Measurements from ENCODE around the gene FLT3.

The FLT3 gene

DNA sequence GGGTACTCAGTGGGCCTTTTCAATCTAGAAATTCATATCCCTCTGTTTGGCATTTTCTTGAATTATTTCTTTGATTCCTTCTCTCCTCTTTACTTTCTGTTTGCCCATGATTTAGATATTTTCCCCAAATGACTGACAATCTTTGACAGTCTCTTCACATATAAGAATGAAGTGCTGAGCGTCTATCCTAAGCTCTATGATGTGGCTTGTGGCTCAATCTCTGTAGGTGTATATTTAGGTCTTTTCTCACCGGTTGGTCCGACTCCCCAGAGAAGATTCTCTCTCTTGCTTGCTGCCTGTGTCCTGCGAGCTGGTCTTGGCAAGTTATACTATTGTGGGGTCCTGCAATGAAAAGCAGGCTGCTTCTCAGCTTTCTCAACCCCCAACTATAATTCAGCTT is 29.0 kb downstream of the FLT3 start (continued):
- TF ChIP-seq ZNF324 (tag by site-specific recombination; IDR thresholded peaks at IDR 0.05) = no peak

DNA sequence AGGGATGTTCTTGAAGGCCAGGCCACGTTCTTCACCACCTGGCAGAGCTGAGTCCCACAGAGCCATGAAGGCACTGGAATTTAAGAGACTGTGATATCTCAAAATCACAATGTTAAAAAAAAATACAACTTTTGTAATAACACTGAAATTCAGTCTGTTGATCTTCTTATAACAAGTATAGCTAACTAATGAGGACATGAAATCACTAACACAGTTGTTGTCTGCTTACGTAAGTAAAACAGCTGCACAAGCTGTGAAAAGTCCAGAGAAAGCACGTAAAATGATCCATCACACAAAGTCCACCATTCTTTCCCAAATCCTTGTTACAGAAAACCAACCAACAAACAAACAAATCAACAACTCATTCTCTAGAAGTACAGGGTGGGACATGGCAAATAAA is 32.9 kb downstream of the FLT3 start:
- Histone ChIP-seq H3K9me3 (ENCODE audit: control insufficient read depth, insufficient read depth, low read depth, low read length) (no peaks in the 10 kb centered on the region), H3K27ac (ENCODE audit: extremely low read depth, low read depth, low read length) (no peak overlapping the region), H3K36me3 (ENCODE audit: control insufficient read depth in 2 of 2, insufficient read depth in 1 of 2, low read length in 2 of 2) (no peaks in the 10 kb centered on the region), H3K4me1 (ENCODE audit: control insufficient read depth, insufficient read depth, low read length) (no peaks in the 10 kb centered on the region), H3K4me3 (ENCODE audit: low read depth, low read length) (no peak overlapping the region)
- POLR2A ChIA-PET = no interaction called here
- CTCF ChIA-PET = interaction anchor here (0.6 kb wide), 1 partner anchor 144 kb away, joined by 4 read pairs; no protein-coding TSS in a partner anchor
- no peak for TF ChIP-seq ZNF623 (tag by site-specific recombination; IDR thresholded peaks at IDR 0.05)
- TF ChIP-seq MZF1 (tag by site-specific recombination; IDR thresholded peaks at IDR 0.05; ENCODE audit: borderline replicate concordance) = no peak
- TF ChIP-seq, protein P1, sequence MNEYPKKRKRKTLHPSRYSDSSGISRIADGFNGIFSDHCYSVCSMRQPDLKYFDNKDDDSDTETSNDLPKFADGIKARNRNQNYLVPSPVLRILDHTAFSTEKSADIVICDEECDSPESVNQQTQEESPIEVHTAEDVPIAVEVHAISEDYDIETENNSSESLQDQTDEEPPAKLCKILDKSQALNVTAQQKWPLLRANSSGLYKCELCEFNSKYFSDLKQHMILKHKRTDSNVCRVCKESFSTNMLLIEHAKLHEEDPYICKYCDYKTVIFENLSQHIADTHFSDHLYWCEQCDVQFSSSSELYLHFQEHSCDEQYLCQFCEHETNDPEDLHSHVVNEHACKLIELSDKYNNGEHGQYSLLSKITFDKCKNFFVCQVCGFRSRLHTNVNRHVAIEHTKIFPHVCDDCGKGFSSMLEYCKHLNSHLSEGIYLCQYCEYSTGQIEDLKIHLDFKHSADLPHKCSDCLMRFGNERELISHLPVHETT (tag by site-specific recombination; IDR thresholded peaks at IDR 0.05) = no peak
- no peak for TF ChIP-seq SP7 (tag by site-specific recombination; IDR thresholded peaks at IDR 0.05)
- TF ChIP-seq ZNF239 (tag by site-specific recombination; IDR thresholded peaks at IDR 0.05) = no peak
- no peak for TF ChIP-seq SP3 (tag by site-specific recombination; IDR thresholded peaks at IDR 0.05)
- TF ChIP-seq ZNF629 (tag by site-specific recombination; IDR thresholded peaks at IDR 0.05) = no peak
- TF ChIP-seq, protein P2, sequence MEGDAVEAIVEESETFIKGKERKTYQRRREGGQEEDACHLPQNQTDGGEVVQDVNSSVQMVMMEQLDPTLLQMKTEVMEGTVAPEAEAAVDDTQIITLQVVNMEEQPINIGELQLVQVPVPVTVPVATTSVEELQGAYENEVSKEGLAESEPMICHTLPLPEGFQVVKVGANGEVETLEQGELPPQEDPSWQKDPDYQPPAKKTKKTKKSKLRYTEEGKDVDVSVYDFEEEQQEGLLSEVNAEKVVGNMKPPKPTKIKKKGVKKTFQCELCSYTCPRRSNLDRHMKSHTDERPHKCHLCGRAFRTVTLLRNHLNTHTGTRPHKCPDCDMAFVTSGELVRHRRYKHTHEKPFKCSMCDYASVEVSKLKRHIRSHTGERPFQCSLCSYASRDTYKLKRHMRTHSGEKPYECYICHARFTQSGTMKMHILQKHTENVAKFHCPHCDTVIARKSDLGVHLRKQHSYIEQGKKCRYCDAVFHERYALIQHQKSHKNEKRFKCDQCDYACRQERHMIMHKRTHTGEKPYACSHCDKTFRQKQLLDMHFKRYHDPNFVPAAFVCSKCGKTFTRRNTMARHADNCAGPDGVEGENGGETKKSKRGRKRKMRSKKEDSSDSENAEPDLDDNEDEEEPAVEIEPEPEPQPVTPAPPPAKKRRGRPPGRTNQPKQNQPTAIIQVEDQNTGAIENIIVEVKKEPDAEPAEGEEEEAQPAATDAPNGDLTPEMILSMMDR (tag by site-specific recombination; IDR thresholded peaks at IDR 0.05) = no peak
- TF ChIP-seq, protein P3, sequence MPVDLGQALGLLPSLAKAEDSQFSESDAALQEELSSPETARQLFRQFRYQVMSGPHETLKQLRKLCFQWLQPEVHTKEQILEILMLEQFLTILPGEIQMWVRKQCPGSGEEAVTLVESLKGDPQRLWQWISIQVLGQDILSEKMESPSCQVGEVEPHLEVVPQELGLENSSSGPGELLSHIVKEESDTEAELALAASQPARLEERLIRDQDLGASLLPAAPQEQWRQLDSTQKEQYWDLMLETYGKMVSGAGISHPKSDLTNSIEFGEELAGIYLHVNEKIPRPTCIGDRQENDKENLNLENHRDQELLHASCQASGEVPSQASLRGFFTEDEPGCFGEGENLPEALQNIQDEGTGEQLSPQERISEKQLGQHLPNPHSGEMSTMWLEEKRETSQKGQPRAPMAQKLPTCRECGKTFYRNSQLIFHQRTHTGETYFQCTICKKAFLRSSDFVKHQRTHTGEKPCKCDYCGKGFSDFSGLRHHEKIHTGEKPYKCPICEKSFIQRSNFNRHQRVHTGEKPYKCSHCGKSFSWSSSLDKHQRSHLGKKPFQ (tag by site-specific recombination; IDR thresholded peaks at IDR 0.05) = no peak
- TF ChIP-seq ZSCAN30 (tag by site-specific recombination; IDR thresholded peaks at IDR 0.05) = no peak
- TF ChIP-seq, protein P4, sequence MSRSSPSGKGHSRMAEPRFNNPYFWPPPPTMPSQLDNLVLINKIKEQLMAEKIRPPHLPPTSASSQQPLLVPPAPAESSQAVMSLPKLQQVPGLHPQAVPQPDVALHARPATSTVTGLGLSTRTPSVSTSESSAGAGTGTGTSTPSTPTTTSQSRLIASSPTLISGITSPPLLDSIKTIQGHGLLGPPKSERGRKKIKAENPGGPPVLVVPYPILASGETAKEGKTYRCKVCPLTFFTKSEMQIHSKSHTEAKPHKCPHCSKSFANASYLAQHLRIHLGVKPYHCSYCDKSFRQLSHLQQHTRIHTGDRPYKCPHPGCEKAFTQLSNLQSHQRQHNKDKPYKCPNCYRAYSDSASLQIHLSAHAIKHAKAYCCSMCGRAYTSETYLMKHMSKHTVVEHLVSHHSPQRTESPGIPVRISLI (tag by site-specific recombination; IDR thresholded peaks at IDR 0.05) = no peak
- TF ChIP-seq ZNF114 (tag by site-specific recombination; IDR thresholded peaks at IDR 0.05) = no peak
- no peak for TF ChIP-seq ZSCAN23 (tag by site-specific recombination; IDR thresholded peaks at IDR 0.05)
- TF ChIP-seq SETDB1 (IDR thresholded peaks at IDR 0.05; ENCODE audit: insufficient read length, low read length) = no peak
- TF ChIP-seq, protein P5, sequence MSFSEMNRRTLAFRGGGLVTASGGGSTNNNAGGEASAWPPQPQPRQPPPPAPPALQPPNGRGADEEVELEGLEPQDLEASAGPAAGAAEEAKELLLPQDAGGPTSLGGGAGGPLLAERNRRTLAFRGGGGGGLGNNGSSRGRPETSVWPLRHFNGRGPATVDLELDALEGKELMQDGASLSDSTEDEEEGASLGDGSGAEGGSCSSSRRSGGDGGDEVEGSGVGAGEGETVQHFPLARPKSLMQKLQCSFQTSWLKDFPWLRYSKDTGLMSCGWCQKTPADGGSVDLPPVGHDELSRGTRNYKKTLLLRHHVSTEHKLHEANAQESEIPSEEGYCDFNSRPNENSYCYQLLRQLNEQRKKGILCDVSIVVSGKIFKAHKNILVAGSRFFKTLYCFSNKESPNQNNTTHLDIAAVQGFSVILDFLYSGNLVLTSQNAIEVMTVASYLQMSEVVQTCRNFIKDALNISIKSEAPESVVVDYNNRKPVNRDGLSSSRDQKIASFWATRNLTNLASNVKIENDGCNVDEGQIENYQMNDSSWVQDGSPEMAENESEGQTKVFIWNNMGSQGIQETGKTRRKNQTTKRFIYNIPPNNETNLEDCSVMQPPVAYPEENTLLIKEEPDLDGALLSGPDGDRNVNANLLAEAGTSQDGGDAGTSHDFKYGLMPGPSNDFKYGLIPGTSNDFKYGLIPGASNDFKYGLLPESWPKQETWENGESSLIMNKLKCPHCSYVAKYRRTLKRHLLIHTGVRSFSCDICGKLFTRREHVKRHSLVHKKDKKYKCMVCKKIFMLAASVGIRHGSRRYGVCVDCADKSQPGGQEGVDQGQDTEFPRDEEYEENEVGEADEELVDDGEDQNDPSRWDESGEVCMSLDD (tag by site-specific recombination; IDR thresholded peaks at IDR 0.05) = no peak
- TF ChIP-seq, protein P6, sequence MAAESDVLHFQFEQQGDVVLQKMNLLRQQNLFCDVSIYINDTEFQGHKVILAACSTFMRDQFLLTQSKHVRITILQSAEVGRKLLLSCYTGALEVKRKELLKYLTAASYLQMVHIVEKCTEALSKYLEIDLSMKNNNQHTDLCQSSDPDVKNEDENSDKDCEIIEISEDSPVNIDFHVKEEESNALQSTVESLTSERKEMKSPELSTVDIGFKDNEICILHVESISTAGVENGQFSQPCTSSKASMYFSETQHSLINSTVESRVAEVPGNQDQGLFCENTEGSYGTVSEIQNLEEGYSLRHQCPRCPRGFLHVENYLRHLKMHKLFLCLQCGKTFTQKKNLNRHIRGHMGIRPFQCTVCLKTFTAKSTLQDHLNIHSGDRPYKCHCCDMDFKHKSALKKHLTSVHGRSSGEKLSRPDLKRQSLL (tag by site-specific recombination; IDR thresholded peaks at IDR 0.05) = no peak
- no peak for TF ChIP-seq GFI1B (tag by site-specific recombination; IDR thresholded peaks at IDR 0.05)
- TF ChIP-seq, protein P7, sequence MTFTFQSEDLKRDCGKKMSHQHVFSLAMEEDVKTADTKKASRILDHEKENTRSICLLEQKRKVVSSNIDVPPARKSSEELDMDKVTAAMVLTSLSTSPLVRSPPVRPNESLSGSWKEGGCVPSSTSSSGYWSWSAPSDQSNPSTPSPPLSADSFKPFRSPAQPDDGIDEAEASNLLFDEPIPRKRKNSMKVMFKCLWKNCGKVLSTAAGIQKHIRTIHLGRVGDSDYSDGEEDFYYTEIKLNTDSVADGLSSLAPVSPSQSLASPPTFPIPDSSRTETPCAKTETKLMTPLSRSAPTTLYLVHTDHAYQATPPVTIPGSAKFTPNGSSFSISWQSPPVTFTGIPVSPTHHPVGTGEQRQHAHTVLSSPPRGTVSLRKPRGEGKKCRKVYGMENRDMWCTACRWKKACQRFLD (tag by site-specific recombination; IDR thresholded peaks at IDR 0.05) = no peak
- TF ChIP-seq ZNF394 (tag by site-specific recombination; IDR thresholded peaks at IDR 0.05; ENCODE audit: borderline replicate concordance) = no peak
- TF ChIP-seq MYNN (tag by site-specific recombination; IDR thresholded peaks at IDR 0.05; ENCODE audit: borderline replicate concordance) = no peak
